Motor neuron (in vitro differentiated cells): ENCODE results near the gene MARCHF9. TPM values are rescaled to one million over a fixed set of nuclear protein-coding genes. Genes with fewer than 3 reads are reported as not detected.
A peak's percentile ranks its signal among the peaks of the same experiment; 100 is the strongest.

Source experiments
- ATAC-seq, 8 experiments: fragments of 200-7000 bp; cut with Tn5 transposase; replicated peaks in 6 of 8; 2 replicates each; pipeline ENCODE4 v1.8.0; 2021; ENCODE audit warnings: mild to moderate bottlenecking in 8 of 8, moderate library complexity in 8 of 8
- H3K27ac ChIP-seq, 2 donors: fragments of 250-450 bp; sonication (Bioruptor Pico); 2 replicates each; pipeline ENCODE4 v1.9.0; 2021; ENCODE audit warnings: antibody characterized with exemption in 2 of 2, mild to moderate bottlenecking in 2 of 2, moderate library complexity in 1 of 2
- H3K4me1 ChIP-seq, 2 donors: fragments of 250-450 bp; sonication (Bioruptor Pico); replicated peaks in 1 of 2; 2 replicates each; pipeline ENCODE4 v1.6.1; 2021; ENCODE audit warnings: antibody characterized with exemption in 2 of 2, mild to moderate bottlenecking in 2 of 2, moderate library complexity in 1 of 2
- H3K4me3 ChIP-seq, 5 donors: fragments of 250-450 bp; sonication (Bioruptor Pico); 2 replicates each; pipeline ENCODE4 v1.9.0; 2021; ENCODE audit warnings: antibody characterized with exemption in 5 of 5, mild to moderate bottlenecking in 5 of 5, moderate library complexity in 4 of 5
- WGBS, 10 experiments: fragments of 450-650 bp; shearing (Covaris generic); methylation state at CpG; one replicate each; pipeline ENCODE4 v1.0.0; 2022; 5-methylcytosine and 5-hydroxymethylcytosine counted together
- in situ Hi-C, 9 experiments: fragments of 400-800 bp; cut with MboI; loops; one replicate each; pipeline ENCODE4 v1.15.0; 2021; ENCODE audit warnings: low sequenced_read_pairs in 9 of 9, low pct_unique_long_range_greater_than_20kb in 2 of 9; ENCODE audit not compliant: unreplicated experiment in 9 of 9
- total RNA-seq, 8 experiments: library from RNA; unstranded; fragments of 300-600 nt; gene quantifications; 2 replicates each; pipeline versions ENCODE4 v1.2.3 to v1.2.4, GENCODE V29; 2022

Gene MARCHF9
- total RNA-seq, 8 experiments from 2014 or later, result 1.7 to 23.0 (median 17.0) TPM

- ATAC-seq, result peak in 1 of 8 experiments; percentile 3
- 0 to 100% (median 54%) methylated on average over 1 to 3 of the region's 3 CpGs; no CpG with 5 or more reads in 4 of the 10 experiments for WGBS, 10 experiments
- in situ Hi-C loops, result no loop called here
- Histone ChIP-seq H3K4me3 (no peak overlapping the region), H3K27ac (no peak overlapping the region), H3K4me1 (peaks cover 10 to 13% of the 10 kb centered on the region in 2 donors)
Measured at GRCh38 chr12:57775044-57775443, 20.1 kb downstream of the MARCHF9 start.

DNA sequence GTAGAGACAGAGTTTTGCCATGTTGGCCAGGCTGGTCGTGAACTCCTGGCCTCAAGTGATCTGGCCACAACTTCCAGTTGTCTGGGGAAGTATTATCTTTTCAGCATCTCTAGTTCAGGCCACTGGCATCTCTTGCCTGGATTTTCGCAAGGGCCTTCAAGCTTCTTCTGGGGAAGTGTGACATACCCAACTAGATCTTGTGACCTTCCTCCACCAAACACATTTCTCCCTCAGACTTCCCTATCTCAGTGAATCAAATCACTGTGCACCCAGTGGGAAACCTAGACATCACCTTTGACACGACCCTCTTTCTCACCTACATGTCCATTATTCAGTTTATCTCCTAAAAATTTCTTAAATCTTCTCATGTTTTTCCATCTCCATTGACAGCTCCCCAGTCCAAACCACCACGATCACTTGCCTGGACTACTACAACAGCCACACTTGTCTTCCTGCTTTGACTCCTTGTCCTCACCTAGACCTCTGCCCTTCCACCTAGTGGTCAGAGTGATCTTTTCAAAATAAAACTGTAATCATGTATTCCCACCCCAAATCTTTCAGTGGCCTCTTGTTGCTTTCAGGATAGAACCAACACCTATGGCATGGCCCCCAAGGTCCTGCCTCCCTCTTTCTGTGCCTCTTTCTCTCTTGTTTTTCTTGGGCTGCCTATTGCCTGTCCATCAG, 20.8 kb downstream of the MARCHF9 start:
- Histone ChIP-seq H3K27ac (no peak overlapping the region), H3K4me1 (peaks cover 10 to 13% of the 10 kb centered on the region in 2 donors), H3K4me3 (no peak overlapping the region)
- in situ Hi-C loops, result no loop called here
- no peak for ATAC-seq
- 60 to 100% (median 85%) methylated on average over 1 to 4 of the region's 4 CpGs for WGBS, 10 experiments

- Histone ChIP-seq H3K4me3 (no peak overlapping the region), H3K27ac (no peak overlapping the region), H3K4me1 (peaks cover 5 to 8% of the 10 kb centered on the region in 2 donors)
- WGBS, 10 experiments, result 39 to 100% (median 69%) methylated on average over 1 to 2 of the region's 2 CpGs; no CpG with 5 or more reads in 1 of the 10 experiments
- in situ Hi-C loops, result no loop called here
- ATAC-seq, result no peak
Measured at GRCh38 chr12:57776247-57776587, 21.3 kb downstream of the MARCHF9 start.

DNA sequence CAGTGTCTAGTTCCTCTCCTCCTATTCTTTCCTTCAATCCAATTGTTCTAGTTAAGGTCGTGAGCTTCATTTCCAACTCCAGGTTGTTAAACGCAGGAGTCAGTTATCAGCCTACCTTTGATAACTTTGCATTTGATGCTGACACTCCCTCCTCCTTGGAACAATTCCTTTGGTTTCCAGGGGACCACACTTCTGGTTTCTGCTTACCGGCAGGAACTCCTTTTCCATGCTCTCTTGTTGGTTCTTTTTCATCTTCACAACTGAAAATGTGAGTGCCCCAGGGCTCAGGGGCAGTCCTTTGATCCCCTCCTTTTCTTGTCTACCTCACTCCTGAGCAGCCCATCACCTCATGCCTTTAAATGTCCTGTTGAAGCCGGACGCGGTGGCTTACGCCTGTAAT, 22.5 kb downstream of the MARCHF9 start:
- Histone ChIP-seq H3K4me3 (no peak overlapping the region), H3K4me1 (peaks cover 5 to 6% of the 10 kb centered on the region in 2 donors), H3K27ac (no peak overlapping the region)
- ATAC-seq, result no peak
- in situ Hi-C loops, result no loop called here
- WGBS, 10 experiments, result 72 to 100% (median 86%) methylated on average over 1 to 7 of the region's 7 CpGs

GRCh38 chr12:57777911-57778310, 23.0 kb downstream of the MARCHF9 start:
- Histone ChIP-seq H3K4me1 (peaks cover 6% of the 10 kb centered on the region in 2 donors), H3K27ac (no peak overlapping the region), H3K4me3 (no peak overlapping the region)
- in situ Hi-C loops, result no loop called here
- ATAC-seq, result no peak
- 67 to 100% (median 88%) methylated on average over 1 to 4 of the region's 7 CpGs; no CpG with 5 or more reads in 4 of the 10 experiments for WGBS, 10 experiments

- in situ Hi-C loops, result no loop called here
- H3K4me3 ChIP-seq, result no peak overlapping the region
- no peak overlapping the region for H3K27ac ChIP-seq
- peaks cover 4 to 9% of the 10 kb centered on the region in 2 donors for H3K4me1 ChIP-seq
- ATAC-seq, result no peak
- WGBS, 10 experiments, result 0 to 100% (median 59%) methylated on average over 1 of the region's 1 CpG; no CpG with 5 or more reads in 4 of the 10 experiments
Measured at GRCh38 chr12:57779736-57780135, 24.8 kb downstream of the MARCHF9 start.

GRCh38 chr12:57780284-57780897, 25.5 kb downstream of the MARCHF9 start:
- H3K4me1 ChIP-seq, result peaks cover 4 to 9% of the 10 kb centered on the region in 2 donors
- no peak for ATAC-seq
- H3K4me3 ChIP-seq, result no peak overlapping the region
- WGBS, 10 experiments, result 57 to 100% (median 80%) methylated on average over 1 to 3 of the region's 4 CpGs; no CpG with 5 or more reads in 3 of the 10 experiments
- H3K27ac ChIP-seq, result no peak overlapping the region
- in situ Hi-C loops, result no loop called here

GRCh38 chr12:57781244-57781643, 26.3 kb downstream of the MARCHF9 start:
- H3K27ac ChIP-seq, result no peak overlapping the region
- no peak for ATAC-seq
- WGBS, 10 experiments, result 20 to 100% (median 93%) methylated on average over 1 to 3 of the region's 3 CpGs
- H3K4me3 ChIP-seq, result no peak overlapping the region
- peaks cover 4 to 9% of the 10 kb centered on the region in 2 donors for H3K4me1 ChIP-seq
- in situ Hi-C loops, result no loop called here

- H3K27ac ChIP-seq, result no peak overlapping the region
- H3K4me1 ChIP-seq, result peaks cover 4 to 9% of the 10 kb centered on the region in 2 donors
- ATAC-seq, result no peak
- no peak overlapping the region for H3K4me3 ChIP-seq
- 17 to 83% (median 52%) methylated on average over 1 to 2 of the region's 2 CpGs for WGBS, 10 experiments
- in situ Hi-C loops, result no loop called here
Measured at GRCh38 chr12:57781801-57782200, 26.9 kb downstream of the MARCHF9 start.

DNA sequence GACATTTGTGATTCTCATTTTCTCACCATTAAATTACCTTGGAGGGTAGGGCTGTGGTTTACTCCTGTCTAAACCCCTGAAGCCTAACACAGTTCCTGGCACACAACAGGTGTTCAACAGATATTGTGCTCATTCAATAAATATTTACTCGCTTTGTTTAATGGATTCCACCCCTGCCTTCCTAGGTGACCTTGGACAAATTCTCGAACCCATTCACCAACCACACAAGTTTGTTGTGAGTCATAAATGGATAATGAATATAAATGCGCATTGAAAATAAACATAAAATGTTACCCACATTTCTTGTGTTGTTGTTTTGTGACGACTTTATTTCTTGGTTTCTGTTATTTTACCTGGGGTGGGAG, 27.3 kb downstream of the MARCHF9 start:
- in situ Hi-C loops, result no loop called here
- 0 to 67% (median 31%) methylated on average over 2 to 4 of the region's 4 CpGs; no CpG with 5 or more reads in 1 of the 10 experiments for WGBS, 10 experiments
- Histone ChIP-seq H3K4me1 (peaks cover 4 to 9% of the 10 kb centered on the region in 2 donors), H3K27ac (no peak overlapping the region), H3K4me3 (peak overlapping the region in 3 of 5 donors; percentile 69 to 97 (median 73))
- ATAC-seq, result peak in 3 of 8 experiments; percentile 2 to 6 (median 5)

DNA sequence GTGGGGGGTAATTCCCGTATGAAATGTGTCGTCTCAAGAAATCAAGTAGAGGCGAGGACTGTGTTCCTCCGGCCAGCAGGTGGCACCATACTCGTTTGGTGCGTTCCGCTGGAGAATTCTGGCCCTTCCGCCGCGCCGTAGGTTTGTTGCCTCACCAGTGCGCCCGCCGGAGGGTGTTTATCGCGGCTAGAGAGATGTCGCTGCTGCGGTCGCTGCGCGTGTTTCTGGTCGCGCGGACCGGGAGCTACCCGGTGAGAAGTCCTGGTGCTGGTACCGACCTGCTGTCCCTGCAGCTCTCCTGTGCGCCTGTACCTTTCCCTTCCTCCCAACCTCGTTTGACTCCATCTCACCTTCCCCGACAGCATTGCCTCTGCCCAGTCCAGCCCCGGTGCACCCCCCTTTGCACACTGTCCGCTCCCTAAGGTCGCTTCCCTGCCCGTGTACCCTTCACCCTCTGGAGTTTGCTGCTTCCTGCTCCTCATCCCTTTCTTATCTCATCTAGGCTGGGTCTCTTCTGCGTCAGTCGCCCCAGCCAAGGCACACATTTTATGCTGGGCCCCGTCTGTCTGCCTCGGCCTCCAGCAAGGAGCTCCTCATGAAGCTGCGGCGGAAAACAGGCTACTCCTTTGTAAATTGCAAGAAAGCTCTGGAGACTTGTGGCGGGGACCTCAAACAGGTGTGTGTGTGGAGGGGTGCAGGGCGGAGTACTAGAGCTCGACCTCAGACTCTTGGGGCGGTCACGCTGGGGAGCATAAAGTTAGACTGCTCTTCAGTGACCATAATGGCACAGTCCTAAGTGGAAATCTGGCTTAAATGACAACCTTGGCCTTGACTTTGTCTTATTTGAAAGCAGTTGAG, 27.9 kb downstream of the MARCHF9 start, which contains the start of gene TSFM:
Gene TSFM (plus strand): TSS at position 180 of the 858 bp plus-strand sequence. CDS start 15 bp downstream, at position 195.
- Histone ChIP-seq H3K27ac (peak within 1 kb of the TSS; percentile 29 to 54), H3K4me1 (peaks cover 4 to 9% of the 10 kb centered on the region in 2 donors), H3K4me3 (peak within 1 kb of the TSS; percentile 62 to 97 (median 73))
- peak; percentile 86 to 96 (median 90) for ATAC-seq
- in situ Hi-C loops, result no loop called here
- WGBS, 10 experiments, result 0 to 18% (median 0%) methylated on average over 2 to 33 of the region's 45 CpGs; no CpG with 5 or more reads in 1 of the 10 experiments

DNA sequence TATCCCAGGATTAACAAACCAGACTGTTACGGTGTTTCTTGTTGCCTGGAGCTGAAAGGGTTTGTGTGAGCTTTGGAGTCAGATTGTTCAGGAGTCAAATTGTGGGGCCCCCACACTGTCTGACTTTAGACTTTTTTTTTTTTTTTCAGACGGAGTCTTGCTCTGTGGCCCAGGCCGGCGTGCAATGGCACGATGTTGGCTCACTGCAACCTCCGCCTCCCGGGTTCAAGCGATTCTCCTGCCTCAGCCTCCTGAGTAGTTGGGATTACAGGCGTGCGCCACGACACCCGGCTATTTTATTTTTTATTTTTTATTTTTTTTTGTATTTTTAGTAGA, 28.5 kb downstream of the MARCHF9 start:
- no peak for ATAC-seq
- in situ Hi-C loops, result no loop called here
- Histone ChIP-seq H3K4me3 (peak overlapping the region; percentile 62 to 97 (median 73)), H3K27ac (no peak overlapping the region), H3K4me1 (peaks cover 4 to 9% of the 10 kb centered on the region in 2 donors)
- WGBS, 10 experiments, result 40 to 90% (median 82%) methylated on average over 1 to 12 of the region's 12 CpGs; no CpG with 5 or more reads in 4 of the 10 experiments

- Histone ChIP-seq H3K4me3 (peak overlapping the region in 4 of 5 donors; percentile 62 to 97 (median 71)), H3K4me1 (peaks cover 4 to 9% of the 10 kb centered on the region in 2 donors), H3K27ac (no peak overlapping the region)
- ATAC-seq, result no peak
- WGBS, 10 experiments, result 75 to 100% (median 83%) methylated on average over 1 to 8 of the region's 11 CpGs; no CpG with 5 or more reads in 1 of the 10 experiments
- in situ Hi-C loops, result no loop called here
Measured at GRCh38 chr12:57783861-57784260, 29.0 kb downstream of the MARCHF9 start.
